Heart right ventricle (tissue), 16 donors: ENCODE measurements around the gene TOMM40. TPM values are rescaled to one million over a fixed set of nuclear protein-coding genes. Genes with fewer than 3 reads are reported as not detected.
A peak's percentile ranks its signal among the peaks of the same experiment; 100 is the strongest.

Experiments
- ATAC-seq, 8 donors: fragments of 200-7000 bp; cut with Tn5 transposase; one replicate each; pipeline ENCODE4 v1.9.1; 2020; ENCODE audit warnings: mild to moderate bottlenecking in 8 of 8, moderate library complexity in 8 of 8, moderate number of reproducible peaks in 1 of 8
- DNase-seq, 2 donors: peaks; one replicate each; pipeline ENCODE4 v3.0.0-alpha.2; 2020
- H3K27ac ChIP-seq, 10 donors: fragments of 200-600 bp; sonication (generic) in 2 of 10; one replicate each; pipeline versions ENCODE4 v1.5.0 to v1.8.0; 2020 to 2022; ENCODE audit warnings: mild to moderate bottlenecking in 3 of 10
- H3K27me3 ChIP-seq, 7 donors: fragments of 200-600 bp; one replicate each; pipeline ENCODE4 v1.8.0; 2021 to 2022; ENCODE audit warnings: mild to moderate bottlenecking in 2 of 7
- H3K36me3 ChIP-seq, 9 donors: fragments of 200-600 bp; sonication (generic) in 1 of 9; one replicate each; pipeline versions ENCODE4 v1.5.0 to v1.8.0; 2020 to 2022; ENCODE audit warnings: mild to moderate bottlenecking in 2 of 9
- H3K4me1 ChIP-seq, 9 donors: fragments of 200-600 bp; sonication (generic) in 1 of 9; one replicate each; pipeline versions ENCODE4 v1.5.0 to v1.8.0; 2020 to 2022; ENCODE audit warnings: mild to moderate bottlenecking in 4 of 9
- H3K4me3 ChIP-seq, 10 donors: fragments of 200-600 bp; sonication (generic) in 2 of 10; one replicate each; pipeline versions ENCODE4 v1.5.0 to v1.8.0; 2020 to 2022; ENCODE audit warnings: mild to moderate bottlenecking in 7 of 10, moderate library complexity in 2 of 10
- H3K9me3 ChIP-seq, 11 donors: fragments of 200-600 bp in 10 of 11; sonication (generic) in 2 of 11; one replicate each; pipeline versions ENCODE4 v1.5.0 to v1.8.0; 2013 to 2022; ENCODE audit warnings: mild to moderate bottlenecking in 2 of 11, control low read depth in 1 of 11, moderate library complexity in 1 of 11
- WGBS, 2 donors: extraction: QIAGEN DNeasy Blood & Tissue Kit; methylation state at CpG; one replicate each; pipeline ENCODE4 v1.1.7; 2013; ENCODE audit warnings: inconsistent platforms in 1 of 2; 5-methylcytosine and 5-hydroxymethylcytosine counted together
- intact Hi-C, 10 donors: fragments of 100-400 bp; cut with DNase I; formaldehyde crosslinking; loops; one replicate each; pipeline versions ENCODE4 v1.11.1 to v1.14.2; 2022
- polyA plus RNA-seq, 2 donors: library from polyadenylated mRNA; stranded (reverse); fragments of 200-250 nt; gene quantifications; one replicate each; pipeline ENCODE4 v1.2.3, GENCODE V29; 2013
- total RNA-seq, 10 donors: library from RNA; stranded (reverse); fragmentation: NEBNext Ultra II Directional in 3 of 10; extraction: Animal tissue kit (Norgen Biotek cat#: 25700) in 3 of 10; gene quantifications; one replicate each; pipeline versions ENCODE4 v1.2.1 to v1.2.4, GENCODE V29; 2021 to 2023
- TF ChIP-seq, protein P1 (sequence below), 9 donors: fragments of 200-600 bp; sonication (generic) in 2 of 9; IDR thresholded peaks; one replicate each; pipeline versions ENCODE4 v1.5.0 to v1.8.0; 2021 to 2022; ENCODE audit warnings: antibody characterized with exemption in 9 of 9, mild to moderate bottlenecking in 5 of 9, moderate library complexity in 1 of 9
- donor health status: Arrhythmogenic right ventricular cardiomyopathy.
- donor health status: ischemic (EF 13 %, LVEDD 7.1; RV severe dilation, severe dysfunction).
- donor health status: healthy with polysubstance abuse.
- donor health status: DM: no; HTN: yes; CAD: no.
- donor health status: DM: no; HTN: no; CAD: no.
- donor health status: ischemic (EF 25% LVEDD 6.9; RV normal size, moderate dysfunction).
- donor health status: ischemic (EF 25% LVEDD 5.7; RV mildly dilated, moderate dysfunction).
- donor health status: healthy.
- donor health status: DM: yes; HTN: yes; CAD: no.
- donor health status: Ischemic cardiomyopathy.
- donor health status: ischemic (EF 35%, LVEDD 5.7; RV mildly dilated, moderate dysfunction).
- donor health status: nonischemic (EF 11% LVEDD 7.7; RV severe dilation, severe dysfunction).
- donor health status: DM: yes; HTN: yes; CAD: no.
- donor health status: PGD.
- donor health status: ischemic (EF 29% LVEDD 5.4; RV normal size, mild dysfunction).
- donor health status: nonischemic (EF 23%, LVEDD 6.1; RV moderate dilation, normal function).

The TOMM40 gene
- total and polyA plus RNA-seq, 12 donors = 37.8 to 77.5 (median 45.2) TPM

DNA sequence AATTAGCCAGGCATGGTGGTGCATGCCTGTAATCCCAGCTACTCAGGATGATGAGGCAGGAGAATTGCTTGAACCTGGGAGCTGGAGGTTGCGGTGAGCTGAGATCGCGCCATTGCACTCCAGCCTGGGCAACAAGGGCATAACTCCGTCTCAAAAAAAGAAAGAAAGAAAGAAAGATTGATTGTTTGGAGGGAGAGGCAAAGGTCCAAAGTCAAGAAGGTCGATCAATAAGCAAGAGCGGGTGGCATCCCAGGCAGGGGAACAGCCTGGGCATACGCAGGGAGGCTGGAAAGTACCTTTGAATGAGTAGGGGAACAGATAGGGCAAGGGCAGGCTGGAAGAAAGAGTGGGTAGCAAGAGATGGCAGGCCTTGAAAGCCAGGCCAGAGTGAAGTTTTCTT lies 39.0 kb downstream of the TOMM40 start:
- no peak overlapping the region for H3K27ac ChIP-seq
- H3K4me3 ChIP-seq = no peak overlapping the region
- no peaks in the 10 kb centered on the region for H3K36me3 ChIP-seq
- TF ChIP-seq, protein P1, sequence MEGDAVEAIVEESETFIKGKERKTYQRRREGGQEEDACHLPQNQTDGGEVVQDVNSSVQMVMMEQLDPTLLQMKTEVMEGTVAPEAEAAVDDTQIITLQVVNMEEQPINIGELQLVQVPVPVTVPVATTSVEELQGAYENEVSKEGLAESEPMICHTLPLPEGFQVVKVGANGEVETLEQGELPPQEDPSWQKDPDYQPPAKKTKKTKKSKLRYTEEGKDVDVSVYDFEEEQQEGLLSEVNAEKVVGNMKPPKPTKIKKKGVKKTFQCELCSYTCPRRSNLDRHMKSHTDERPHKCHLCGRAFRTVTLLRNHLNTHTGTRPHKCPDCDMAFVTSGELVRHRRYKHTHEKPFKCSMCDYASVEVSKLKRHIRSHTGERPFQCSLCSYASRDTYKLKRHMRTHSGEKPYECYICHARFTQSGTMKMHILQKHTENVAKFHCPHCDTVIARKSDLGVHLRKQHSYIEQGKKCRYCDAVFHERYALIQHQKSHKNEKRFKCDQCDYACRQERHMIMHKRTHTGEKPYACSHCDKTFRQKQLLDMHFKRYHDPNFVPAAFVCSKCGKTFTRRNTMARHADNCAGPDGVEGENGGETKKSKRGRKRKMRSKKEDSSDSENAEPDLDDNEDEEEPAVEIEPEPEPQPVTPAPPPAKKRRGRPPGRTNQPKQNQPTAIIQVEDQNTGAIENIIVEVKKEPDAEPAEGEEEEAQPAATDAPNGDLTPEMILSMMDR (IDR thresholded peaks at IDR 0.05) = no peak
- intact Hi-C loops = no loop called here
- ATAC-seq (no peak), DNase-seq (no peak)
- no peaks in the 10 kb centered on the region for H3K9me3 ChIP-seq
- H3K27me3 ChIP-seq = no peaks in the 10 kb centered on the region
- H3K4me1 ChIP-seq = peaks cover 0 to 32% (median 7%) of the 10 kb centered on the region in 9 donors
- 93% methylated on average over 7 of the region's 7 CpGs for WGBS, 2 donors

DNA sequence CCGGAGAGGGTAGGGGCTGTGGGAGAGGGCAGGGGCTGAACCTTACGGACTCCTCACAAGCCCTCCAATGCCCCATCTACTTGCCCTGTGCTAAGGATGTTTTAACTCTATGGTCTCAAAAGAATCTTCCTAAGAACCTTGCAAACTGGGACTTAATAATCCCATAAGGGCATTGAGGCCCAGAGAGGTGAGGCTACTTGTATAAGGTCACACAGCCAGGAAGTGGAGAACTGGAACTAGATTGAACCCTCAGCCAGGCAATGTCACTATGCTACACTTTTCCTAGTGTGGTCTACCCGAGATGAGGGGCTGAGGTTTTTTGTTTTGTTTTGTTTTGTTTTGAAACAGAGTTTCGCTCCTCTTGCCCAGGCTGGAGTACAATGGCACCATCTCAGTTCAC lies 40.5 kb downstream of the TOMM40 start:
- intact Hi-C loops = no loop called here
- H3K4me1 ChIP-seq = peaks cover 0 to 18% (median 4%) of the 10 kb centered on the region in 9 donors
- H3K27me3 ChIP-seq = no peaks in the 10 kb centered on the region
- no peak overlapping the region for H3K4me3 ChIP-seq
- no peaks in the 10 kb centered on the region for H3K36me3 ChIP-seq
- DNase-seq = no peak
- ATAC-seq = no peak
- no peaks in the 10 kb centered on the region for H3K9me3 ChIP-seq
- TF ChIP-seq, protein P1 (IDR thresholded peaks at IDR 0.05) = no peak
- WGBS, 2 donors = 85 to 87% methylated on average over 4 of the region's 4 CpGs
- no peak overlapping the region for H3K27ac ChIP-seq

DNA sequence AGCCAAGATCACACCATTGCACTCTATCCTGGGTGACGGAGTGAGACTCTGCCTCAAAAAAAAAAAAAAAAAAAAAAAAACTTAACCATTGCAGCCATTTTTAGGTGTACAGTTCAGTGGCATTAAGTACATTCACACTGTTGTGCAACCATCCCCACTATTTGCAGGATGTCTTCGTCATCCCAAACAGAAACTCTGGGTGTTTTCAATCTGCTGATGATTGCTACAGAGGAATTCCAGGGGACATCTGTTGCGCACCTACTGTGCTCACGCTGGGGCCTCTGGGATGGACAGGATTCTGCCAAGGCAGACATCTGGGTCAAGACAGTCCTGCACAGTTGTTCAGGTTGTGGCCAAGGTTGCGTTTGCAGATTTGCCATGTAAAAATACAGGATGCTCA lies 48.6 kb downstream of the TOMM40 start:
- DNase-seq (no peak), ATAC-seq (no peak)
- WGBS, 2 donors = 86 to 88% methylated on average over 5 of the region's 5 CpGs
- TF ChIP-seq, protein P1 (IDR thresholded peaks at IDR 0.05) = no peak
- no peak overlapping the region for H3K27ac ChIP-seq
- no peak overlapping the region for H3K4me3 ChIP-seq
- H3K4me1 ChIP-seq = peaks cover 0 to 13% (median 0%) of the 10 kb centered on the region in 9 donors
- no peaks in the 10 kb centered on the region for H3K9me3 ChIP-seq
- intact Hi-C loops = no loop called here
- no peaks in the 10 kb centered on the region for H3K27me3 ChIP-seq
- no peaks in the 10 kb centered on the region for H3K36me3 ChIP-seq

DNA sequence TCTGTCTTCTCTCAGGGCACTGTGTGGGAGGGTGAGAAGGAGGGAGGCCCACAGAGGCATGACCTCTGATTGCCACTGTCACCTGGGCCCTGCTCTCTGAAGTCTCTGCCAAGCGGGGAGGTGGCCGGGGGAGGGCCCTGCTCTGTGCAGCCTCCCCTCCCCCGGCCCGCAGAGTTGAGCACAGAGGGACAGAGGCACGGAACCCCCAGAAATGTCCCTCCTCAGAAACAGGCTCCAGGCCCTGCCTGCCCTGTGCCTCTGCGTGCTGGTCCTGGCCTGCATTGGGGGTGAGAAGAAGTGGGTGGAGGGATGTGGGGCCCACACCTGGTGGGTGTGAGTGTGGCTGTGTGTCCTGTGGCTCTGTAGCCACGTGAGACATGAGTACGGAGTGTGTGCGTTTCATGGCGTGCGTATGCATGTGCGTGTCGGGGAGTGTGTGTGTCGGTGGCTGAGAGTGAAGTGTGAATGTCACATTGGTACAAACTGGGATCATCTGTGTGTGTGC lies 51.1 kb downstream of the TOMM40 start, which contains the start of gene APOC4:
Gene APOC4, plus strand, starts transcription at position 171 of the 505 bp plus-strand sequence. Its CDS starts 41 bp downstream, at position 212.
- H3K9me3 ChIP-seq = no peaks in the 10 kb centered on the region
- no peak within 1 kb of the TSS for H3K27ac ChIP-seq
- intact Hi-C loops = no loop called here
- no peaks in the 10 kb centered on the region for H3K27me3 ChIP-seq
- H3K36me3 ChIP-seq = no peaks in the 10 kb centered on the region
- WGBS, 2 donors = 85 to 88% methylated on average over 14 of the region's 14 CpGs
- peak in 1 of 8 donors; percentile 19 for ATAC-seq
- TF ChIP-seq, protein P1 (IDR thresholded peaks at IDR 0.05) = no peak
- no peak within 1 kb of the TSS for H3K4me3 ChIP-seq
- no peak for DNase-seq
- H3K4me1 ChIP-seq = peaks cover 0 to 13% (median 0%) of the 10 kb centered on the region in 9 donors
